PFSK-1 (cell line): ENCODE data around the gene ANO1.

Experiments
- POLR2AphosphoS5 ChIP-seq: IDR thresholded peaks from 2 replicates; pipeline ENCODE4 v1.6.1; 2012; ENCODE audit warnings: low read depth, mild to moderate bottlenecking, control low read depth, low read length, moderate library complexity
- TAF1 ChIP-seq: IDR thresholded peaks from 2 replicates; pipeline ENCODE4 v1.6.1; 2012; ENCODE audit warnings: low read length, control low read depth, borderline replicate concordance; ENCODE audit not compliant: insufficient read depth

DNA sequence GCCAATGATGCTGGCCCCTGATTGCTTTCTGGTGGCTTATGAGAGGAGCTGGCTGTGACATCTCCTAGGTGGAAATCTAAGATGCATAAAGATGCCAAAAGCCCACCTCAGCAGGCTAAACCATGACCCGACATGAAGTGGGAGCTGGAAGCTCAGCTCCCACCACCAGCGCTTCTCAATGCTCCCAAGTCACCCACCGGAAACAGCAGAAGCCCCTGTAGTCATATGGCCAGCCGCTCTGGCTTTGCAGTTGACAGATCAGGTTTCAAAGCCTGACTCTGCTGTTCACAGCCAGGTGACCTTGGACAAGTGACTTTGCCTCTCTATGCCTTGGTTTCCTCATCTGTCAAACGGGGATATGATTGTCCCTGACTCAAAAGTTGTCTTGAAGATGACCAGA, 29.1 kb upstream of the ANO1 start:
- TF ChIP-seq TAF1 (no peak), POLR2AphosphoS5 (no peak)
